ENCODE data around the gene NOL9.
"Not testable (repeated sequence)": the region's sequence is repeated elsewhere in the genome, so short reads cannot be mapped to it uniquely, and the experiment has no call there.

The NOL9 gene

GRCh38 chr1:6554031-6554906 is at the start of gene NOL9:
NOL9 (minus strand) TSS chr1:6554513; CDS start chr1:6554502, 11 bp downstream.
- peak; percentile 84 to 97 for DNase-seq

GRCh38 chr1:6603238-6603914 is 49.1 kb upstream of the NOL9 start:
- peak; percentile 66 to 67 for DNase-seq

GRCh38 chr1:6602669-6603237 is 48.4 kb upstream of the NOL9 start, which contains the start of gene KLHL21:
KLHL21 (minus strand) TSS chr1:6602869; CDS start chr1:6602817, 52 bp downstream.
- peak; percentile 86 to 88 for DNase-seq

- DNase-seq, result no peak
Measured at GRCh38 chr1:6601923-6602668, 47.8 kb upstream of the NOL9 start.

GRCh38 chr1:6601049-6601922 is 47.0 kb upstream of the NOL9 start:
- peak; percentile 73 to 91 for DNase-seq

GRCh38 chr1:6600410-6601048 is 46.2 kb upstream of the NOL9 start:
- DNase-seq, result no peak

GRCh38 chr1:6599991-6600390 is 45.7 kb upstream of the NOL9 start:
- not testable (repeated sequence) for DNase-seq

- DNase-seq, result peak; percentile 36 to 45
Measured at GRCh38 chr1:6599141-6599975, 45.0 kb upstream of the NOL9 start.

GRCh38 chr1:6597777-6598131 is 43.4 kb upstream of the NOL9 start:
- no peak for DNase-seq

- DNase-seq, result no peak
Measured at GRCh38 chr1:6596886-6597776, 42.8 kb upstream of the NOL9 start.

GRCh38 chr1:6596351-6596750 is 42.0 kb upstream of the NOL9 start:
- no peak for DNase-seq

GRCh38 chr1:6594977-6595740 is 40.8 kb upstream of the NOL9 start:
- no peak for DNase-seq

GRCh38 chr1:6593810-6594209 is 39.5 kb upstream of the NOL9 start:
- no peak for DNase-seq

- no peak for DNase-seq
Measured at GRCh38 chr1:6592865-6593593, 38.7 kb upstream of the NOL9 start.

GRCh38 chr1:6592441-6592840 is 38.1 kb upstream of the NOL9 start:
- no peak for DNase-seq

GRCh38 chr1:6591644-6592043 is 37.3 kb upstream of the NOL9 start:
- no peak for DNase-seq

- DNase-seq, result peak in 1 of 2 donors; percentile 38
Measured at GRCh38 chr1:6591222-6591621, 36.9 kb upstream of the NOL9 start.

GRCh38 chr1:6590046-6590445 is 35.7 kb upstream of the NOL9 start:
- no peak for DNase-seq

Measured in inflammatory macrophage treated with lipopolysaccharide for 1 hour (primary cell).